ENCODE results near the gene FAM120C. TPM values are rescaled to one million over a fixed set of nuclear protein-coding genes. Genes with fewer than 3 reads are reported as not detected.

Gene FAM120C
- total RNA-seq, 2 donors from 2014 or later = 6.8 to 12.5 TPM

DNA sequence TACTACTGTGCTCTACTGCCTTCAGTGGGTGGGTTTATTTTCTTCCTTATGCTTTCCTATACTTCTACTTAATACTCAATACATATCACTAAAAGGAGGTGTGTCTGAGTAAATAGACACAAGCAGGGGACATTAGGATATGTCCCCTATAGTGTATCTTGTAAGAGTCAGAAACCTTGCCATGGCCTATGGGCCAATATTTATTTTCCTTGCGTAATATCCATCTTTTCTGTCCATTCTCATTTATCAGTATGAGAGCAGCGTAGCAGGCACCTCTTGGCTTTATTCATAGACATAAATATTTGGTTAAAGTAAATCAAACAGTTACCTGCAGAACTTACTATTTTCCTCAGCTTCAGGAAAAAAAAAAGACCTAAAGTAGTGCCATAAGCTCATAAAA is 92.2 kb downstream of the FAM120C start:
- no peaks in the 10 kb centered on the region for H3K9me3 ChIP-seq
- H3K4me3 ChIP-seq = no peak overlapping the region
- H3K4me1 ChIP-seq (ENCODE audit: control insufficient read depth in 1 of 2, low read depth in 2 of 2) = peaks cover 0 to 16% of the 10 kb centered on the region in 2 donors
- no peak overlapping the region for H3K27ac ChIP-seq
- H3K27me3 ChIP-seq (replicated peaks; ENCODE audit: insufficient read depth) = no peaks in the 10 kb centered on the region
- ATAC-seq (ENCODE audit: insufficient number of reproducible peaks, low FRiP score, low read depth) (no peak), DNase-seq (ENCODE audit: low spot score) (no peak)
- TF ChIP-seq, protein P1, sequence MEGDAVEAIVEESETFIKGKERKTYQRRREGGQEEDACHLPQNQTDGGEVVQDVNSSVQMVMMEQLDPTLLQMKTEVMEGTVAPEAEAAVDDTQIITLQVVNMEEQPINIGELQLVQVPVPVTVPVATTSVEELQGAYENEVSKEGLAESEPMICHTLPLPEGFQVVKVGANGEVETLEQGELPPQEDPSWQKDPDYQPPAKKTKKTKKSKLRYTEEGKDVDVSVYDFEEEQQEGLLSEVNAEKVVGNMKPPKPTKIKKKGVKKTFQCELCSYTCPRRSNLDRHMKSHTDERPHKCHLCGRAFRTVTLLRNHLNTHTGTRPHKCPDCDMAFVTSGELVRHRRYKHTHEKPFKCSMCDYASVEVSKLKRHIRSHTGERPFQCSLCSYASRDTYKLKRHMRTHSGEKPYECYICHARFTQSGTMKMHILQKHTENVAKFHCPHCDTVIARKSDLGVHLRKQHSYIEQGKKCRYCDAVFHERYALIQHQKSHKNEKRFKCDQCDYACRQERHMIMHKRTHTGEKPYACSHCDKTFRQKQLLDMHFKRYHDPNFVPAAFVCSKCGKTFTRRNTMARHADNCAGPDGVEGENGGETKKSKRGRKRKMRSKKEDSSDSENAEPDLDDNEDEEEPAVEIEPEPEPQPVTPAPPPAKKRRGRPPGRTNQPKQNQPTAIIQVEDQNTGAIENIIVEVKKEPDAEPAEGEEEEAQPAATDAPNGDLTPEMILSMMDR (IDR thresholded peaks at IDR 0.05) = no peak
- H3K36me3 ChIP-seq = no peaks in the 10 kb centered on the region

DNA sequence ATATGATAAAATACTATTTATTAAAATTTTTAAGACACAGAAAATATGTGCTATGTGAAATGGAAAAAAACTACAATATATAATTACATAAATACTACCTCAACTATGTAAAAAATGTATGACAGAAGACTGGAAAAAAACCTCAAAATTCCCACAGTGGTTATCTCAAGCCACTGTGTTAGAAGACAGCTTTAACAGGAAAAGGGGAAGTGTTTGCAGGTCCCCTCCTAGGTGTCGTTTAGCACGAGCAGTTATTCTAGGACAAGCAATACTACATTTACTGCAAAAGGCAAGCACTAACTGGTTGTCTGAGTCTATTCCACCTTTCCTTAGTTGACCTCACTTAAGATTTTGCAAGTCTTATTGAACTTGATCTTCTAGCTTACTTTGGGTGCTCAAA is 93.9 kb downstream of the FAM120C start:
- Histone ChIP-seq H3K36me3 (peaks cover 6% of the 10 kb centered on the region), H3K4me1 (ENCODE audit: control insufficient read depth in 1 of 2, low read depth in 2 of 2) (peaks cover 0 to 16% of the 10 kb centered on the region in 2 donors), H3K27me3 (replicated peaks; ENCODE audit: insufficient read depth) (no peaks in the 10 kb centered on the region), H3K9me3 (no peaks in the 10 kb centered on the region), H3K27ac (no peak overlapping the region), H3K4me3 (no peak overlapping the region)
- TF ChIP-seq, protein P1 (IDR thresholded peaks at IDR 0.05) = no peak
- DNase-seq (ENCODE audit: low spot score) (no peak), ATAC-seq (ENCODE audit: insufficient number of reproducible peaks, low FRiP score, low read depth) (no peak)

DNA sequence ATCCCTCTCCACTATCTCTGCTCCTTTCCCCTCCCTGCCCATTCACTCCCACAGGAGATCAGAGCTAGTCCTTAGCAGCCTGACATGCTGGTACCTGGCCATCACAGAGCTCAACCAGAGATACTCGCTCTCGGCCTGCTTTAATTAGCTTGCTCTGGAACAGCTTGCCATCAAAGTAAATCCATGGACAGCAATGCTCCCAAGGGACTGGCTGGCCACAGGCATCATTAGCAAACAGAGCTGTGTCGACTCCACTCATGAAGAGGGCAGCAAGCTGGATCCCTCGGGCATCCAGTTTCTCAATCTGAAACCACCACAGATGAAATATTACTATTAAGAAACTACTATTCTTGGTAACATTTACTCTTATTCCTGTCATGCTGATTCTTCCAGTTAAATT is 95.4 kb downstream of the FAM120C start:
- DNase-seq (ENCODE audit: low spot score) = no peak
- Histone ChIP-seq H3K4me1 (ENCODE audit: control insufficient read depth in 1 of 2, low read depth in 2 of 2) (peaks cover 0 to 8% of the 10 kb centered on the region in 2 donors), H3K4me3 (no peak overlapping the region), H3K36me3 (peaks cover 11% of the 10 kb centered on the region), H3K27ac (no peak overlapping the region), H3K27me3 (replicated peaks; ENCODE audit: insufficient read depth) (no peaks in the 10 kb centered on the region), H3K9me3 (no peaks in the 10 kb centered on the region)
- no peak for ATAC-seq (ENCODE audit: insufficient number of reproducible peaks, low FRiP score, low read depth)
- TF ChIP-seq, protein P1 (IDR thresholded peaks at IDR 0.05) = no peak

DNA sequence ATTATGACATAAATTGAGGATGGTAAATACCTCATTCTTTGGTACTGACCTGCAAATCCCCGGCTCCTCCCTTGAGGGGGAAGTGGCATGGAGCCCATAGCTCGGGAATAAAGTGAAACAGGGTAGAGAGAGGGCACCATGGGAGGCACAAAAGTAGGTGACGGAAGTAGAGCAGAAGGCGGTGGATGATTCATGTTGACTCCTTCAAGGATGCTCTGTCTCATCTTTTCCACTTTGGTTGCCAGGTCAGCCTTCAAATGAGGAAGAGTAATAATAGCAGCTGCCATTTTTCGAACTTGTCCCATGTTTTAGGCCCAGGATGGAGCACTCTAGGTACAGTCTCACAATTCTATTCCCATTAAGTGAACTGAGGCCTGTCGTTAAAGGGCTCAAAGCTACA is 97.4 kb downstream of the FAM120C start:
- no peaks in the 10 kb centered on the region for H3K9me3 ChIP-seq
- no peak for ATAC-seq (ENCODE audit: insufficient number of reproducible peaks, low FRiP score, low read depth)
- DNase-seq (ENCODE audit: low spot score) = no peak
- TF ChIP-seq, protein P1 (IDR thresholded peaks at IDR 0.05) = no peak
- H3K27me3 ChIP-seq (replicated peaks; ENCODE audit: insufficient read depth) = no peaks in the 10 kb centered on the region
- peaks cover 11% of the 10 kb centered on the region for H3K36me3 ChIP-seq
- no peaks in the 10 kb centered on the region for H3K4me1 ChIP-seq (ENCODE audit: control insufficient read depth in 1 of 2, low read depth in 2 of 2)
- H3K27ac ChIP-seq = no peak overlapping the region
- no peak overlapping the region for H3K4me3 ChIP-seq

DNA sequence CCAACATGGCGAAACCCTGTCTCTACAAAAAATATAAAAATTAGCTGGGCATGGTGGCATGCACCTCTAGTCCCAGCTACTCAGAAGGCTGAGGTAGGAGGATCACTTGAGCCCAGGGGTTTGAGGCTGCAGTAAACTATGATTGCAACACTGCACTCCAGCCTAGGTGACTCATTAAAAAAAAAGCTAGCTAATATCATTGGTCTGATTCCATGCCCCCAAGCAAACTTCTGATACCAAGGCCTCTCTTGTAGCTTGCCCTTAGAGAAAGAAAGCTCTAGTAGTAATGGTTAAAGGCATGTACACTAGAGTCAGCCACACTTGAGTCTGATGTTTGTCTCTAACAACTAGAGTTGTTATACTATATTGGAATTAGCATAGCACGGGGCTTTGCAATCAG is 106.2 kb downstream of the FAM120C start:
- H3K4me3 ChIP-seq = no peak overlapping the region
- H3K36me3 ChIP-seq = peaks cover 4% of the 10 kb centered on the region
- H3K9me3 ChIP-seq = no peaks in the 10 kb centered on the region
- no peaks in the 10 kb centered on the region for H3K4me1 ChIP-seq (ENCODE audit: control insufficient read depth in 1 of 2, low read depth in 2 of 2)
- no peak overlapping the region for H3K27ac ChIP-seq
- DNase-seq (ENCODE audit: low spot score) (no peak), ATAC-seq (ENCODE audit: insufficient number of reproducible peaks, low FRiP score, low read depth) (no peak)
- H3K27me3 ChIP-seq (replicated peaks; ENCODE audit: insufficient read depth) = no peaks in the 10 kb centered on the region
- TF ChIP-seq, protein P1 (IDR thresholded peaks at IDR 0.05) = no peak
